Ammon's horn (tissue), 1 donor: ENCODE results near the gene GSDMA.
"Not testable (repeated sequence)": the region's sequence is repeated elsewhere in the genome, so short reads cannot be mapped to it uniquely, and the experiment has no call there.

Experiments
- DNase-seq: peaks from one replicate; pipeline ENCODE4 v3.0.0-alpha.2; 2016; ENCODE audit warnings: low spot score

The GSDMA gene

GRCh38 chr17:39996800-39997199, 34.0 kb downstream of the GSDMA start:
- no peak for DNase-seq

GRCh38 chr17:39997543-39997942, 34.7 kb downstream of the GSDMA start:
- no peak for DNase-seq

- no peak for DNase-seq
Measured at GRCh38 chr17:39999067-39999466, 36.3 kb downstream of the GSDMA start.

- DNase-seq: no peak
Measured at GRCh38 chr17:40000161-40000560, 37.4 kb downstream of the GSDMA start.

GRCh38 chr17:40001335-40001734, 38.5 kb downstream of the GSDMA start:
- DNase-seq: not testable (repeated sequence)

GRCh38 chr17:40004072-40004471, 41.3 kb downstream of the GSDMA start:
- DNase-seq: no peak

GRCh38 chr17:40004712-40005111, 41.9 kb downstream of the GSDMA start:
- no peak for DNase-seq

- DNase-seq: no peak
Measured at GRCh38 chr17:40005520-40005919, 42.7 kb downstream of the GSDMA start.

- not testable (repeated sequence) for DNase-seq
Measured at GRCh38 chr17:40010946-40011500, 48.2 kb downstream of the GSDMA start.

GRCh38 chr17:40012017-40012647, 49.3 kb downstream of the GSDMA start:
- not testable (repeated sequence) for DNase-seq

- DNase-seq: no peak
Measured at GRCh38 chr17:40014375-40014980, 51.7 kb downstream of the GSDMA start.

- no peak for DNase-seq
Measured at GRCh38 chr17:40015005-40015997, 52.5 kb downstream of the GSDMA start, which contains the start of gene CSF3. Gene CSF3, plus strand, starts transcription at chr17:40015440. Its CDS starts 35 bp downstream, at chr17:40015475.

GRCh38 chr17:40015998-40016985, 53.5 kb downstream of the GSDMA start:
- no peak for DNase-seq

GRCh38 chr17:40017422-40018080, 54.7 kb downstream of the GSDMA start:
- no peak for DNase-seq

GRCh38 chr17:40018211-40019121, 55.7 kb downstream of the GSDMA start:
- no peak for DNase-seq

- DNase-seq: no peak
Measured at GRCh38 chr17:40019140-40019991, 56.6 kb downstream of the GSDMA start.

- DNase-seq: no peak
Measured at GRCh38 chr17:40020146-40020545, 57.3 kb downstream of the GSDMA start.

GRCh38 chr17:40021451-40021971, 58.7 kb downstream of the GSDMA start:
- no peak for DNase-seq
